HL-60 (cell line): Measurements from ENCODE around the gene KCTD4.

Experiments used
- DNase-seq, 2 experiments: peaks; one replicate each; pipeline ENCODE4 v3.0.0-alpha.2; 2010 to 2020; ENCODE audit warnings: low read depth in 1 of 2, low spot score in 1 of 2
- H3K27ac ChIP-seq: fragments of 250-450 bp; sonication (Bioruptor Pico); replicated peaks from 2 replicates; pipeline ENCODE4 v1.5.1; 2020; ENCODE audit warnings: mild to moderate bottlenecking, moderate library complexity
- H3K27me3 ChIP-seq: fragments of 250-450 bp; sonication (Bioruptor Pico); 2 replicates; pipeline ENCODE4 v1.5.1; 2021; ENCODE audit warnings: mild to moderate bottlenecking, moderate library complexity; ENCODE audit not compliant: insufficient read depth, poor library complexity, severe bottlenecking
- H3K4me3 ChIP-seq: replicated peaks from 2 replicates; pipeline ENCODE4 v1.5.1; 2011; ENCODE audit warnings: mild to moderate bottlenecking, control low read depth, low read length; ENCODE audit not compliant: insufficient read depth
- GABPA ChIP-seq: IDR thresholded peaks from 2 replicates; pipeline ENCODE4 v1.6.1; 2012; ENCODE audit warnings: low read depth
- POLR2AphosphoS5 ChIP-seq: IDR thresholded peaks from 2 replicates; pipeline ENCODE4 v1.6.1; 2012; ENCODE audit warnings: low read depth
- REST ChIP-seq: IDR thresholded peaks from 2 replicates; pipeline ENCODE4 v1.6.1; 2012; ENCODE audit warnings: low read depth; ENCODE audit not compliant: insufficient replicate concordance
- SPI1 ChIP-seq: IDR thresholded peaks from 2 replicates; pipeline ENCODE4 v1.6.1; 2012; ENCODE audit warnings: low read depth, mild to moderate bottlenecking, borderline replicate concordance
- TF ChIP-seq, protein P1 (sequence below): IDR thresholded peaks from one replicate; pipeline ENCODE4 v1.5.1; 2011; ENCODE audit warnings: low read length, control low read depth, inconsistent platforms; ENCODE audit not compliant: insufficient read depth

KCTD4 gene

GRCh38 chr13:45198041-45198440, 2.8 kb downstream of the KCTD4 start:
- DNase-seq = no peak
- Histone ChIP-seq H3K27ac (no peak overlapping the region), H3K27me3 (no peaks in the 10 kb centered on the region), H3K4me3 (no peak overlapping the region)
- TF ChIP-seq GABPA (no peak), SPI1 (no peak), REST (no peak), POLR2AphosphoS5 (no peak)
- TF ChIP-seq, protein P1, sequence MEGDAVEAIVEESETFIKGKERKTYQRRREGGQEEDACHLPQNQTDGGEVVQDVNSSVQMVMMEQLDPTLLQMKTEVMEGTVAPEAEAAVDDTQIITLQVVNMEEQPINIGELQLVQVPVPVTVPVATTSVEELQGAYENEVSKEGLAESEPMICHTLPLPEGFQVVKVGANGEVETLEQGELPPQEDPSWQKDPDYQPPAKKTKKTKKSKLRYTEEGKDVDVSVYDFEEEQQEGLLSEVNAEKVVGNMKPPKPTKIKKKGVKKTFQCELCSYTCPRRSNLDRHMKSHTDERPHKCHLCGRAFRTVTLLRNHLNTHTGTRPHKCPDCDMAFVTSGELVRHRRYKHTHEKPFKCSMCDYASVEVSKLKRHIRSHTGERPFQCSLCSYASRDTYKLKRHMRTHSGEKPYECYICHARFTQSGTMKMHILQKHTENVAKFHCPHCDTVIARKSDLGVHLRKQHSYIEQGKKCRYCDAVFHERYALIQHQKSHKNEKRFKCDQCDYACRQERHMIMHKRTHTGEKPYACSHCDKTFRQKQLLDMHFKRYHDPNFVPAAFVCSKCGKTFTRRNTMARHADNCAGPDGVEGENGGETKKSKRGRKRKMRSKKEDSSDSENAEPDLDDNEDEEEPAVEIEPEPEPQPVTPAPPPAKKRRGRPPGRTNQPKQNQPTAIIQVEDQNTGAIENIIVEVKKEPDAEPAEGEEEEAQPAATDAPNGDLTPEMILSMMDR = no peak

GRCh38 chr13:45196622-45197021, 4.2 kb downstream of the KCTD4 start:
- TF ChIP-seq SPI1 (no peak), REST (no peak), POLR2AphosphoS5 (no peak), GABPA (no peak)
- TF ChIP-seq, protein P1 = no peak
- no peak overlapping the region for H3K4me3 ChIP-seq
- DNase-seq = no peak
- H3K27ac ChIP-seq = no peak overlapping the region
- no peaks in the 10 kb centered on the region for H3K27me3 ChIP-seq

- TF ChIP-seq REST (no peak), SPI1 (0 out of 2 replicates have a peak, but pooled peaks have one; percentile 11)
- H3K4me3 ChIP-seq = no peak overlapping the region
- no peaks in the 10 kb centered on the region for H3K27me3 ChIP-seq
- no peak for DNase-seq
- no peak overlapping the region for H3K27ac ChIP-seq
Observed at GRCh38 chr13:45196096-45196495, 4.7 kb downstream of the KCTD4 start.

- no peak for DNase-seq
- Histone ChIP-seq H3K27ac (no peak overlapping the region), H3K4me3 (no peak overlapping the region), H3K27me3 (no peaks in the 10 kb centered on the region)
- TF ChIP-seq POLR2AphosphoS5 (no peak), SPI1 (no peak), GABPA (no peak), REST (no peak)
- TF ChIP-seq, protein P1 = no peak
Observed at GRCh38 chr13:45195421-45195820, 5.4 kb downstream of the KCTD4 start.
